H9 (cell line): ENCODE data around the gene DPF3. TPM values are rescaled to one million over a fixed set of nuclear protein-coding genes. Genes with fewer than 3 reads are reported as not detected.

Experiments used
- DNase-seq: peaks from one replicate; pipeline ENCODE4 v3.0.0-alpha.2; 2017
- H2AFZ ChIP-seq: one replicate; pipeline ENCODE4 v1.6.1; 2013; ENCODE audit warnings: mild to moderate bottlenecking, low read length, control low read depth, moderate library complexity
- H2AK5ac ChIP-seq: 2 replicates; pipeline ENCODE4 v1.6.1; 2013; ENCODE audit warnings: low read length, control low read depth, mixed read lengths; ENCODE audit not compliant: insufficient read length
- H2BK120ac ChIP-seq: one replicate; pipeline ENCODE4 v1.6.1; 2013; ENCODE audit warnings: low read depth, mild to moderate bottlenecking, low read length, control low read depth, inconsistent platforms; ENCODE audit not compliant: poor library complexity, severe bottlenecking
- H2BK12ac ChIP-seq: 2 replicates; pipeline ENCODE4 v1.6.1; 2013; ENCODE audit warnings: low read length, control low read depth, mixed read lengths, low read depth; ENCODE audit not compliant: insufficient read length
- H2BK15ac ChIP-seq: 2 replicates; pipeline ENCODE4 v1.6.1; 2013; ENCODE audit warnings: low read depth, low read length, control low read depth
- H2BK20ac ChIP-seq: one replicate; pipeline ENCODE4 v1.6.1; 2013; ENCODE audit warnings: low read depth, mild to moderate bottlenecking, low read length, control low read depth, inconsistent platforms; ENCODE audit not compliant: poor library complexity, severe bottlenecking
- H2BK5ac ChIP-seq: 2 replicates; pipeline ENCODE4 v1.6.1; 2013; ENCODE audit warnings: low read length, control low read depth, mixed read lengths; ENCODE audit not compliant: insufficient read length
- H3K14ac ChIP-seq: 2 replicates; pipeline ENCODE4 v1.6.1; 2013; ENCODE audit warnings: low read length, control low read depth; ENCODE audit not compliant: insufficient read depth
- H3K18ac ChIP-seq: 2 replicates; pipeline ENCODE4 v1.6.1; 2013; ENCODE audit warnings: low read depth, mild to moderate bottlenecking, mixed read lengths, low read length, control low read depth; ENCODE audit not compliant: insufficient read length
- H3K23ac ChIP-seq: 2 replicates; pipeline ENCODE4 v1.6.1; 2013; ENCODE audit warnings: low read length, control low read depth, mixed read lengths, low read depth; ENCODE audit not compliant: insufficient read length
- H3K23me2 ChIP-seq: 2 replicates; pipeline ENCODE4 v1.6.1; 2013; ENCODE audit warnings: low read depth, mild to moderate bottlenecking, mixed read lengths, low read length, control low read depth; ENCODE audit not compliant: insufficient read length, poor library complexity, severe bottlenecking
- H3K27ac ChIP-seq: 2 replicates; pipeline ENCODE4 v1.5.1; 2013; ENCODE audit warnings: low read length, control low read depth, mixed read lengths, low read depth; ENCODE audit not compliant: insufficient read length
- H3K27me3 ChIP-seq: 2 replicates; pipeline ENCODE4 v1.6.1; 2013; ENCODE audit warnings: low read length, control low read depth, inconsistent platforms; ENCODE audit not compliant: insufficient read depth
- H3K4ac ChIP-seq: 2 replicates; pipeline ENCODE4 v1.6.1; 2013; ENCODE audit warnings: low read depth, mild to moderate bottlenecking, control low read depth, inconsistent platforms, low read length, moderate library complexity
- H3K4me1 ChIP-seq: 2 replicates; pipeline ENCODE4 v1.6.1; 2013; ENCODE audit warnings: low read length, control low read depth, inconsistent platforms; ENCODE audit not compliant: insufficient read depth
- H3K4me2 ChIP-seq: 2 replicates; pipeline ENCODE4 v1.6.1; 2013; ENCODE audit warnings: low read length, control low read depth, mixed read lengths; ENCODE audit not compliant: insufficient read length, insufficient read depth
- H3K56ac ChIP-seq: 2 replicates; pipeline ENCODE4 v1.6.1; 2013; ENCODE audit warnings: low read depth, mild to moderate bottlenecking, mixed read lengths, low read length, control low read depth; ENCODE audit not compliant: insufficient read length
- H3K79me1 ChIP-seq: 2 replicates; pipeline ENCODE4 v1.6.1; 2013; ENCODE audit warnings: low read depth, mild to moderate bottlenecking, moderate library complexity, low read length, control low read depth, inconsistent platforms; ENCODE audit not compliant: insufficient read depth, poor library complexity, severe bottlenecking
- H3K79me2 ChIP-seq: 2 replicates; pipeline ENCODE4 v1.6.1; 2013; ENCODE audit warnings: low read length, control low read depth, inconsistent platforms; ENCODE audit not compliant: insufficient read depth
- H3K9ac ChIP-seq: 2 replicates; pipeline ENCODE4 v1.6.1; 2013; ENCODE audit warnings: low read length, control low read depth, mixed read lengths; ENCODE audit not compliant: insufficient read length; ENCODE audit errors: extremely low read depth
- H3K9me3 ChIP-seq: one replicate; pipeline ENCODE4 v1.6.1; 2013; ENCODE audit warnings: low read depth, low read length, inconsistent platforms; ENCODE audit not compliant: control insufficient read depth
- H3T11ph ChIP-seq: one replicate; pipeline ENCODE4 v1.6.1; 2013; ENCODE audit warnings: mild to moderate bottlenecking, low read length, control low read depth, inconsistent platforms
- H4K20me1 ChIP-seq: one replicate; pipeline ENCODE4 v1.6.1; 2013; ENCODE audit not compliant: control insufficient read depth, insufficient read length, insufficient read depth
- H4K5ac ChIP-seq: 2 replicates; pipeline ENCODE4 v1.6.1; 2013; ENCODE audit warnings: low read depth, mild to moderate bottlenecking, mixed read lengths, low read length, control low read depth; ENCODE audit not compliant: insufficient read length
- H4K8ac ChIP-seq: replicated peaks from 2 replicates; pipeline ENCODE4 v1.6.1; 2013; ENCODE audit warnings: low read length, control low read depth, mixed read lengths, low read depth; ENCODE audit not compliant: insufficient read length
- H4K91ac ChIP-seq: 2 replicates; pipeline ENCODE4 v1.6.1; 2013; ENCODE audit warnings: low read depth, mild to moderate bottlenecking, moderate library complexity, mixed read lengths, low read length, control low read depth; ENCODE audit not compliant: insufficient read length
- H3K27ac Mint-ChIP-seq, 3 experiments: 2 replicates in 2 of 3; 3 replicates in 1 of 3; pipeline ENCODE4 v1.8.0; 2020 to 2021; ENCODE audit warnings: mixed read lengths in 3 of 3, mild to moderate bottlenecking in 1 of 3, moderate library complexity in 1 of 3
- H3K27me3 Mint-ChIP-seq: 2 replicates; pipeline ENCODE4 v1.8.0; 2021; ENCODE audit warnings: low read depth, mild to moderate bottlenecking, moderate library complexity, mixed read lengths
- H3K36me3 Mint-ChIP-seq, 3 experiments: 2 replicates in 2 of 3; 3 replicates in 1 of 3; pipeline ENCODE4 v1.8.0; 2020 to 2021; ENCODE audit warnings: low read depth in 3 of 3, mixed read lengths in 3 of 3; ENCODE audit not compliant: insufficient read depth in 1 of 3
- H3K4me1 Mint-ChIP-seq, 2 experiments: 2 replicates each; pipeline ENCODE4 v1.8.0; 2020; ENCODE audit warnings: mixed read lengths in 2 of 2
- H3K4me3 Mint-ChIP-seq, 2 experiments: 2 replicates in 1 of 2; 3 replicates in 1 of 2; pipeline ENCODE4 v1.8.0; 2020 to 2021; ENCODE audit warnings: mild to moderate bottlenecking in 2 of 2, mixed read lengths in 2 of 2, moderate library complexity in 1 of 2
- H3K9me3 Mint-ChIP-seq, 2 experiments: 2 replicates in 1 of 2; 3 replicates in 1 of 2; pipeline ENCODE4 v1.8.0; 2020; ENCODE audit warnings: mild to moderate bottlenecking in 2 of 2, mixed read lengths in 2 of 2, moderate library complexity in 1 of 2
- WGBS: extraction: QIAGEN DNeasy Blood & Tissue Kit; methylation state at CpG from one replicate; pipeline ENCODE4 v1.1.7; 2013; ENCODE audit warnings: missing lambda C conversion rate, low lambda C conversion rate, mixed read lengths; ENCODE audit not compliant: insufficient read length; ENCODE audit errors: extremely low coverage; 5-methylcytosine and 5-hydroxymethylcytosine counted together
- total RNA-seq: library from RNA; stranded (reverse); gene quantifications from 2 replicates; pipeline ENCODE4 v1.2.1, GENCODE V29; 2021
- TF ChIP-seq, protein P1 (sequence below): fragments of 200-600 bp; sonication (generic); conservative IDR thresholded peaks from 3 replicates; pipeline ENCODE4 v1.8.0; 2021; ENCODE audit warnings: antibody characterized with exemption, mild to moderate bottlenecking

DPF3 gene
- total RNA-seq, 1 experiment from 2014 or later: not detected

DNA sequence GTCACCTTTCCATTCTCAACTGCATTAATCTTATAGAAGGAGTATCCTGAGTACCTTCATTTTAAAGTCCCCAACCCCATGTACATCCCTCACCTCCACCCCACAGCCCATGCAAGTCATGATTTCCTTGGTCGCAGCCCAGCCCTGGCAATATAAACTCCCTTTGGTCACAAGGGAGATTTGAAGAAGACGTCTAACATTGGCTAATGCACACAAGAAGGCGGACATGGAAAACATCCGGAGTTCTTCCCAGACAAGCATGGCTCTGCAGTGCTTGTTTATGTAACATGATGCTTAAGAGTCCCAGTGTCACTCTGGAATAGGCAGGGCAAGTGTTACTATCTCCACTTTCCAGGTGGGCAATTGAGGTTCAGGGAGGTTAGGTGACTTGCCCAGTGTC lies 277.6 kb downstream of the DPF3 start:
- Histone ChIP-seq H3K23ac (no peak overlapping the region), H4K20me1 (no peaks in the 10 kb centered on the region), H3K9ac (no peak overlapping the region), H3K9me3 (no peaks in the 10 kb centered on the region), H2BK5ac (no peak overlapping the region), H3K18ac (no peak overlapping the region), H4K8ac (no peak overlapping the region), H3T11ph (no peak overlapping the region), H3K4me2 (no peak overlapping the region), H4K91ac (no peak overlapping the region), H3K79me2 (no peaks in the 10 kb centered on the region), H2BK15ac (no peak overlapping the region), H3K56ac (no peak overlapping the region), H2AK5ac (no peak overlapping the region), H3K27me3 (no peaks in the 10 kb centered on the region), H3K14ac (no peak overlapping the region), H2BK12ac (no peak overlapping the region), H3K27ac (no peak overlapping the region), H3K4me1 (peaks cover 8% of the 10 kb centered on the region; the same call in 1 of the 2 replicates), H3K23me2 (no peaks in the 10 kb centered on the region), H4K5ac (no peak overlapping the region), H2AFZ (no peak overlapping the region), H2BK20ac (no peak overlapping the region), H3K4ac (no peak overlapping the region), H3K79me1 (no peaks in the 10 kb centered on the region), H2BK120ac (no peak overlapping the region)
- TF ChIP-seq, protein P1, sequence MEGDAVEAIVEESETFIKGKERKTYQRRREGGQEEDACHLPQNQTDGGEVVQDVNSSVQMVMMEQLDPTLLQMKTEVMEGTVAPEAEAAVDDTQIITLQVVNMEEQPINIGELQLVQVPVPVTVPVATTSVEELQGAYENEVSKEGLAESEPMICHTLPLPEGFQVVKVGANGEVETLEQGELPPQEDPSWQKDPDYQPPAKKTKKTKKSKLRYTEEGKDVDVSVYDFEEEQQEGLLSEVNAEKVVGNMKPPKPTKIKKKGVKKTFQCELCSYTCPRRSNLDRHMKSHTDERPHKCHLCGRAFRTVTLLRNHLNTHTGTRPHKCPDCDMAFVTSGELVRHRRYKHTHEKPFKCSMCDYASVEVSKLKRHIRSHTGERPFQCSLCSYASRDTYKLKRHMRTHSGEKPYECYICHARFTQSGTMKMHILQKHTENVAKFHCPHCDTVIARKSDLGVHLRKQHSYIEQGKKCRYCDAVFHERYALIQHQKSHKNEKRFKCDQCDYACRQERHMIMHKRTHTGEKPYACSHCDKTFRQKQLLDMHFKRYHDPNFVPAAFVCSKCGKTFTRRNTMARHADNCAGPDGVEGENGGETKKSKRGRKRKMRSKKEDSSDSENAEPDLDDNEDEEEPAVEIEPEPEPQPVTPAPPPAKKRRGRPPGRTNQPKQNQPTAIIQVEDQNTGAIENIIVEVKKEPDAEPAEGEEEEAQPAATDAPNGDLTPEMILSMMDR: no peak
- no CpG with 5 or more reads among the region's 4 CpGs for WGBS
- H3K27ac Mint-ChIP-seq: no peak overlapping the region; a peak in 1 of 7 replicates
- H3K4me3 Mint-ChIP-seq: no peak overlapping the region
- no peak for DNase-seq
- H3K27me3 Mint-ChIP-seq: peaks cover 20% of the 10 kb centered on the region
- peaks cover 8 to 26% of the 10 kb centered on the region in 2 experiments for H3K4me1 Mint-ChIP-seq
- no peaks in the 10 kb centered on the region for H3K9me3 Mint-ChIP-seq
- no peaks in the 10 kb centered on the region for H3K36me3 Mint-ChIP-seq
